Measurements from ENCODE around the gene NKAIN2.
"Not testable (repeated sequence)": the region's sequence is repeated elsewhere in the genome, so short reads cannot be mapped to it uniquely, and the experiment has no call there.

Gene NKAIN2

DNA sequence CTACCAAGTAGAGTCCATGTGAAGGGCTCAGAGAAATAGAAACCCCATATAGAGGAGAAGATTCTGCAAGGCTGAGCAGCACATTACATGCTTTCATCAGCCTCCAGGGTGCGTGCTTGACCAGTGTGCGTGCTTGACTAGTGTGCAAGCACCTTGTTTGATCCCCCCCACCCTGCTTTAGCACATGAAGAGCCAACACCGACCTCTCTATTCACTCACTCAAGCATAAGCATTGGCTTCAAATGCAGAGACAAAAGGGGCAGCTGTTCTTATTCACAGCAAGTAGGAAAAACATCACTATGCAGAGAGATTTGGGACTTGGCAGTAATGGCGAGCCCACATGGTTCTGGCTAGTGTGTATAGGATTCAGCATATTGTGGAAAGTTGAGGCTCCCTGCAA is 879.8 kb downstream of the NKAIN2 start:
- no peaks in the 10 kb centered on the region for H3K27me3 ChIP-seq (ENCODE audit: control insufficient read depth, insufficient read depth, low read length)
- H3K27ac ChIP-seq (ENCODE audit: low read length): no peak overlapping the region
- no peak overlapping the region for H3K9ac ChIP-seq (ENCODE audit: low read length)
- no peaks in the 10 kb centered on the region for H3K9me3 ChIP-seq (ENCODE audit: control insufficient read depth, low read depth, low read length)
- no peak overlapping the region for H3K4me3 ChIP-seq (ENCODE audit: low read length)
- H3K4me1 ChIP-seq (ENCODE audit: control insufficient read depth, low read depth, low read length): peaks cover 10% of the 10 kb centered on the region
- no peaks in the 10 kb centered on the region for H3K36me3 ChIP-seq (ENCODE audit: control insufficient read depth, low read depth, low read length)

DNA sequence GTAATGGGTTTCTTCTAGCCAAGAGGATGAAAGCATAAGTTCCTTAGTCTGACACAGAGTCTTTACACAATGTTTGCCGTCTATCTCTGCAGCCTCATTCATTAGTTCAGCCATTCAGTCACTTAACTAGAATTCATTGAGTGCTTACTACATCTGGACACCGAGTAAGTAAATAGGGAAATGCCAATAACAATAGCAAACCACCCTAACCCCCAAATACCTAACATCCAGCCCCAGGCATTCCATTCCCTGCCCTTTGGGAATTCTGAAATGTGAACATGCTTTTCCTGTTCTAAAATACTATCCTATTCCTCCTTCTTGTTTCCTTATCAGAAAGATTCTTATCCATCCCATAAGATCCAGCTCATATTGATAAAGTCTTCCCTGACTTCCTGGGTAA is 881.0 kb downstream of the NKAIN2 start:
- H3K4me3 ChIP-seq (ENCODE audit: low read length): no peak overlapping the region
- no peaks in the 10 kb centered on the region for H3K9me3 ChIP-seq (ENCODE audit: control insufficient read depth, low read depth, low read length)
- H3K9ac ChIP-seq (ENCODE audit: low read length): no peak overlapping the region
- no peaks in the 10 kb centered on the region for H3K36me3 ChIP-seq (ENCODE audit: control insufficient read depth, low read depth, low read length)
- no peaks in the 10 kb centered on the region for H3K27me3 ChIP-seq (ENCODE audit: control insufficient read depth, insufficient read depth, low read length)
- H3K4me1 ChIP-seq (ENCODE audit: control insufficient read depth, low read depth, low read length): peaks cover 10% of the 10 kb centered on the region
- no peak overlapping the region for H3K27ac ChIP-seq (ENCODE audit: low read length)

DNA sequence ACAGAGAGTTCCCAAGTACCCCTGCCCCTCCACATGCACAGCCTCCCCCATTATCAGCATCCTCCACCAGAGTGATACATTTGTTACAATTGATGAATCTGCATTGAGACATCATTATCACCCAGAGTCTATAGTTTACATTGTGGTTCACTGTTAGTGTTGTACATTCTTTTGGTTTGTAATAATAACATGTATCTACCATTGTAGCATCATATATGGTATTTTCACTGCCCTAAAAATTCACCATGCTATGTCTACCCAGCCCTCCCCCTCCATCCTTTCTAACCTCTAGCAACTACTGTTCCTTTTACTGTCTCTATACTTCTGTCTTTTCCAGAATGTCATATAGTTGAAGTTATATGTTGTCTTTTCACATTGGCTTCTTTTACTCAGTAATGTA is 884.7 kb downstream of the NKAIN2 start:
- H3K27me3 ChIP-seq (ENCODE audit: control insufficient read depth, insufficient read depth, low read length): no peaks in the 10 kb centered on the region
- H3K9ac ChIP-seq (ENCODE audit: low read length): no peak overlapping the region
- no peak overlapping the region for H3K4me3 ChIP-seq (ENCODE audit: low read length)
- no peak overlapping the region for H3K27ac ChIP-seq (ENCODE audit: low read length)
- no peaks in the 10 kb centered on the region for H3K9me3 ChIP-seq (ENCODE audit: control insufficient read depth, low read depth, low read length)
- peaks cover 10% of the 10 kb centered on the region for H3K4me1 ChIP-seq (ENCODE audit: control insufficient read depth, low read depth, low read length)
- H3K36me3 ChIP-seq (ENCODE audit: control insufficient read depth, low read depth, low read length): no peaks in the 10 kb centered on the region

DNA sequence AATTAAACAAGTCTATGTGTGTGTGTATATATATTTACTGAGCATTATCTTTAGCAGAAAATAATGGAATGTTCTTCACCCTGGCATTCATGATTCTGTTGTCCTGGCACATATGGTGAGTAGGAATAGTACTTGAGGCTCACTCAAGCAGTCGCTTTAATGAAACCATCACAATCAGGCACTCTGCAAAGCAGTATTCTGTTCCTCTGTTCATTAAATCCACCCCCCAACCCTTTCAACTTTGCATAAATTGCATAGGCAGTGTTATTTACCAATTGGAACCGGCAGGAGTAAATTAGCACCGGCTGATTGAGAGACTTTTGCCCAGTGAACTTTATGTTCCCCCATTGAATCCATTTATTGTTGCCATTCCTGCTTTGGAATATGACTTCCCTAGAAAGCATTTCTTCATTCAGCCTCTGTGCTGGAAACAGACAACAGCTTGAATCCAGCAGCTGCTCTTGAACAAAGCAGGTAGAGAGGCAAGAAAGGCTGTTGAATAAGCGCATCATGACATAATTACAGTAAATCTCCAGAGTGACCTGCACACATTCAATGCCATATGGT is 890.6 kb downstream of the NKAIN2 start:
- no peaks in the 10 kb centered on the region for H3K36me3 ChIP-seq (ENCODE audit: control insufficient read depth, low read depth, low read length)
- H3K9ac ChIP-seq (ENCODE audit: low read length): no peak overlapping the region
- H3K9me3 ChIP-seq (ENCODE audit: control insufficient read depth, low read depth, low read length): no peaks in the 10 kb centered on the region
- no peak overlapping the region for H3K27ac ChIP-seq (ENCODE audit: low read length)
- H3K27me3 ChIP-seq (ENCODE audit: control insufficient read depth, insufficient read depth, low read length): no peaks in the 10 kb centered on the region
- H3K4me3 ChIP-seq (ENCODE audit: low read length): no peak overlapping the region
- no peaks in the 10 kb centered on the region for H3K4me1 ChIP-seq (ENCODE audit: control insufficient read depth, low read depth, low read length)

DNA sequence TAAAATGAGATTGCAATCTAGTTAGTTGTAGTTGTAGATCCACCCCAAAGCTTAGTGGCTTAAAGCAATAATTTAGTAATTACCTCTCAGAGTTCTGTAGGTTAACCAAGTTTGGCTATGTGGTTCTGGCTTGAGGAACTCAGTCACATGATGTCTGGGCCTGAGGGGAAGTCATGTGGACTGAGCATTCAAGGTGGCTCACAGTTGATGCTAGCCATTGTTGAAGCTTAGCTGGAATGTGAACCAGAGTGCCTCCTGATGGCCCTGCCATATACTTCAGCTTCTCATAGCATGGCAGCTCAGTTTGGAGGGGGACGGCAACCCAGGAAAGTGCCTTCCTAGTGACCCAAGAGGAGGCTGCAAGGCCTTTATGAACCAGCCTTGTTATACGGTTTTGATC is 895.4 kb downstream of the NKAIN2 start:
- no peaks in the 10 kb centered on the region for H3K4me1 ChIP-seq (ENCODE audit: control insufficient read depth, low read depth, low read length)
- H3K4me3 ChIP-seq (ENCODE audit: low read length): no peak overlapping the region
- no peaks in the 10 kb centered on the region for H3K27me3 ChIP-seq (ENCODE audit: control insufficient read depth, insufficient read depth, low read length)
- H3K9me3 ChIP-seq (ENCODE audit: control insufficient read depth, low read depth, low read length): no peaks in the 10 kb centered on the region
- H3K9ac ChIP-seq (ENCODE audit: low read length): no peak overlapping the region
- H3K36me3 ChIP-seq (ENCODE audit: control insufficient read depth, low read depth, low read length): no peaks in the 10 kb centered on the region
- H3K27ac ChIP-seq (ENCODE audit: low read length): no peak overlapping the region

DNA sequence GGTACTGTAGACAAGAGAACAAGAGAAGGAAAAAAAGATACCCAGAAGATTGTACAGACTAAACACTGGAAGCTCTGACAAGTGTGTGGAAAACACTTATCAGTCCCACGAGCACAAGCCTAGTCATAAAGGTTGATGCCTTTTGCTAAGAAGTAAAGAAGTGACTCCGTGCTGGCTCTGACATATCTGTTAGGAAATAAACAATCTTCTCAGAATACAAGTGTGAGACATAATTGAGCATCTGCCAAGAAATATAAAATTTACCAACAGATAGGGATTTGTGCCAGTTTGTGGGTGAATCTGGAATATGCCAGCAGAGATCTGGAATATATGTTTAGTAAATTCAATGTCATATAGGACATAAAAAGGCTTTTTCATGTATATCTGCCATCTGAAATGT is 899.9 kb downstream of the NKAIN2 start:
- Histone ChIP-seq H3K36me3 (ENCODE audit: control insufficient read depth, low read depth, low read length) (no peaks in the 10 kb centered on the region), H3K4me1 (ENCODE audit: control insufficient read depth, low read depth, low read length) (no peaks in the 10 kb centered on the region), H3K27ac (ENCODE audit: low read length) (no peak overlapping the region), H3K9me3 (ENCODE audit: control insufficient read depth, low read depth, low read length) (no peaks in the 10 kb centered on the region), H3K9ac (ENCODE audit: low read length) (no peak overlapping the region), H3K4me3 (ENCODE audit: low read length) (no peak overlapping the region), H3K27me3 (ENCODE audit: control insufficient read depth, insufficient read depth, low read length) (no peaks in the 10 kb centered on the region)

DNA sequence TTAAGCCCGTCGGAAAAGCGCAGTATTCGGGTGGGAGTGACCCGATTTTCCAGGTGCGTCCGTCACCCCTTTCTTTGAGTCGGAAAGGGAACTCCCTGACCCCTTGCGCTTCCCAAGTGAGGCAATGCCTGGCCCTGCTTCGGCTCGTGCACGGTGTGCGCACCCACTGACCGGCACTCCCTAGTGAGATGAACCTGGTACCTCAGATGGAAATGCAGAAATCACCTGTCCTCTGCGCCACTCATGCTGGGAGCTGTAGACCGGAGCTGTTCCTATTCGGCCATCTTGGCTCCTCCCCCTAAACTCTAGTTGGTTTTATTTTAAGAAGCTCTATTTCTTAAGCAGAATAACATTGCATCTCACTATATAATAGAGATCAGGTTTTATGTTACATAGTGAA is 908.9 kb downstream of the NKAIN2 start:
- H3K4me3 ChIP-seq (ENCODE audit: low read length); H3K4me1 ChIP-seq (ENCODE audit: control insufficient read depth, low read depth, low read length); H3K9me3 ChIP-seq (ENCODE audit: control insufficient read depth, low read depth, low read length); H3K36me3 ChIP-seq (ENCODE audit: control insufficient read depth, low read depth, low read length); H3K27me3 ChIP-seq (ENCODE audit: control insufficient read depth, insufficient read depth, low read length); H3K27ac ChIP-seq (ENCODE audit: low read length); H3K9ac ChIP-seq (ENCODE audit: low read length): not testable (repeated sequence)

DNA sequence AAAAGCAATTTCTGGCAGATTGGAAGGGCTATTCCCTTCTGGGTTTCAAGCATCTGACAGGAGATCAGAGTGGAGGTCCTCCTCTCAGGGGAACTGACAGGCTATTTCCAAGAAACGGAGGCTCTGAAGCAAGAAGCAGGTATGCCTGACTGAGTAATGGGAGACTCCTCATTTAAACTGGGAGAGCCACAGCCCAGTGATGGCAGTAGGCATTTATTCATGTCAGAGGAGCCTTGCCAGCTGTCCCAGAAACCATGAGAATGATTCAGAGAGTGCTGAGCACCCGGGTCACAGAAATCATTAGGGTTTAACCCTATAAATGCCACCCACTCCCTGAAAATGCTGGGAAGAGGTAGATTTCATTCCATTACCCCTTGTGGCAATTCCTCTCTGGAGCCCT is 911.1 kb downstream of the NKAIN2 start:
- Histone ChIP-seq H3K27me3 (ENCODE audit: control insufficient read depth, insufficient read depth, low read length) (no peaks in the 10 kb centered on the region), H3K27ac (ENCODE audit: low read length) (no peak overlapping the region), H3K36me3 (ENCODE audit: control insufficient read depth, low read depth, low read length) (no peaks in the 10 kb centered on the region), H3K4me3 (ENCODE audit: low read length) (no peak overlapping the region), H3K9me3 (ENCODE audit: control insufficient read depth, low read depth, low read length) (no peaks in the 10 kb centered on the region), H3K4me1 (ENCODE audit: control insufficient read depth, low read depth, low read length) (no peaks in the 10 kb centered on the region), H3K9ac (ENCODE audit: low read length) (no peak overlapping the region)

DNA sequence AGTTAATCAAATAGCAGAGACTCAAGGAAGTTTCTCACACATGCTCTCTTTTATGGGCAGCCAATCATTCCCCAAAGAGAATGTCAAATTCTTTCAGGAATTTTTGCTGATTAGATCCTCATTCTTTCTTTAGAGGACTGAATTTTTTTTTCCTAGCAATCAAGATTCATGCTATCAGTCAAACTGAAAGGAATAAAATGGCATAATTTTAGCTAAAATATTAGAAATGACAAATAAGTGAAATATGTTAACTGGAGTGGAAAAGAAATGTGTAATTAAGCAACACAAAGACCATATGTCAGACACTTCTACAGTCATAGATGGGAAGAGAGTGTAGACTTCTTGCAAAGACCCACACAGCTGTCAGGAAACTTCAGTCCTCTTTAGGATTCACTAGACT is 916.2 kb downstream of the NKAIN2 start:
- H3K4me1 ChIP-seq (ENCODE audit: control insufficient read depth, low read depth, low read length): no peaks in the 10 kb centered on the region

DNA sequence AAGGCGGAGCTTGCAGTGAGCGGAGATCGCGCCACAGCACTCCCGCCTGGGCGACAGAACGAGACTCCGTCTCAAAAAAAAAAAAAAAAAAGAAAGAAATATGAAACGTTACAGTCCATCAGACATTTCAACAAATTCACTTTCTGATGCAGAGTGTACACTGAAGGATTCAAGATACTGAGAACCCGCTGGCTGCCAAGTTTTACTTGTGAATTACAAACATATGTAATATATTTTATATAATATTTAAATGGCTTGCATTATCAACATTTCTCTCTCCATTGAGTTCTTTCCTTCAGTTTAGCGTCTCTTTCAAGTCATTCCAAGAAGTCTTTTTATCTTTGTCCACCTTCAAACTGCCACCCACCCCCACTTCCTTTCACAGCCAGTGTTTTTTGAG is 917.7 kb downstream of the NKAIN2 start:
- H3K9ac ChIP-seq (ENCODE audit: low read length): no peak overlapping the region
- no peaks in the 10 kb centered on the region for H3K27me3 ChIP-seq (ENCODE audit: control insufficient read depth, insufficient read depth, low read length)
- H3K4me3 ChIP-seq (ENCODE audit: low read length): no peak overlapping the region
- H3K9me3 ChIP-seq (ENCODE audit: control insufficient read depth, low read depth, low read length): no peaks in the 10 kb centered on the region
- no peak overlapping the region for H3K27ac ChIP-seq (ENCODE audit: low read length)
- H3K4me1 ChIP-seq (ENCODE audit: control insufficient read depth, low read depth, low read length): no peaks in the 10 kb centered on the region
- no peaks in the 10 kb centered on the region for H3K36me3 ChIP-seq (ENCODE audit: control insufficient read depth, low read depth, low read length)

More for the DNA sequence above, 916.2 kb downstream of the NKAIN2 start:
- H3K9ac ChIP-seq (ENCODE audit: low read length): no peak overlapping the region
- H3K9me3 ChIP-seq (ENCODE audit: control insufficient read depth, low read depth, low read length): no peaks in the 10 kb centered on the region
- no peaks in the 10 kb centered on the region for H3K36me3 ChIP-seq (ENCODE audit: control insufficient read depth, low read depth, low read length)
- no peaks in the 10 kb centered on the region for H3K27me3 ChIP-seq (ENCODE audit: control insufficient read depth, insufficient read depth, low read length)
- no peak overlapping the region for H3K27ac ChIP-seq (ENCODE audit: low read length)
- H3K4me3 ChIP-seq (ENCODE audit: low read length): no peak overlapping the region

DNA sequence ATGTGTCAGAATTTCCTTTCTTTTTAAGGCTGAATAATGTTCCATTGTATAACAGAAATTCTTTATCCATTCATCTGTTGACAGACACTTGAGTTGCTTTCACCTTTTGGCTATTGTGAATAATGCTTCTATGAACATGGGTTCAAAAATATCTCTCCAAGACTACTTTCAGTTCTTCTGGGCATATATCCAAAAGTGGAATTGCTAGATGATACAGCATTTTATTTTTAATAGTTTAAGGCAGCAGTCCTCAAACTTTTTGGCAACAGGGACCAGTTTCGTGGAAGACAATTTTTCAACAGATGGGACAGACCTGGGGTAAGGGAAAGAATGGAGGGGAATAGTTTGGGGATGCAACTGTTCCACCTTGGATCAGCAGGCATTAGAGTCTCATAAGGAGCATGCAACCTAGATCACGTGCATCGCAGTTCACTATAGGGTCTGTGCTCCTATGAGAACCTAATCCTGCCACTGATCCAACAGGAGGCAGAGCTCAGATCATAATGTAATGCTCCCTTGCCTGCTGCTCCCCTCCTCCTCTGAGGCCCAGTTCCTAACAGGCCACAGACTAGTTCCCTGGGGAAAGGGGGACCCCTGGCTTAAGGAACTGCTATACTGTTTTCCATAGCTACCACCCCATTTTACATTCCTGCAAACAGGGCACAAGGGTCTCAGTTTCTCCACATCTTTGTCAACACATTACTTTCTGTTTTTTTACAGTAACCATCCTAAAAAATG is 918.6 kb downstream of the NKAIN2 start:
- Histone ChIP-seq H3K36me3 (ENCODE audit: control insufficient read depth, low read depth, low read length) (no peaks in the 10 kb centered on the region), H3K9ac (ENCODE audit: low read length) (no peak overlapping the region), H3K27ac (ENCODE audit: low read length) (no peak overlapping the region), H3K27me3 (ENCODE audit: control insufficient read depth, insufficient read depth, low read length) (no peaks in the 10 kb centered on the region), H3K9me3 (ENCODE audit: control insufficient read depth, low read depth, low read length) (no peaks in the 10 kb centered on the region), H3K4me1 (ENCODE audit: control insufficient read depth, low read depth, low read length) (no peaks in the 10 kb centered on the region), H3K4me3 (ENCODE audit: low read length) (no peak overlapping the region)

DNA sequence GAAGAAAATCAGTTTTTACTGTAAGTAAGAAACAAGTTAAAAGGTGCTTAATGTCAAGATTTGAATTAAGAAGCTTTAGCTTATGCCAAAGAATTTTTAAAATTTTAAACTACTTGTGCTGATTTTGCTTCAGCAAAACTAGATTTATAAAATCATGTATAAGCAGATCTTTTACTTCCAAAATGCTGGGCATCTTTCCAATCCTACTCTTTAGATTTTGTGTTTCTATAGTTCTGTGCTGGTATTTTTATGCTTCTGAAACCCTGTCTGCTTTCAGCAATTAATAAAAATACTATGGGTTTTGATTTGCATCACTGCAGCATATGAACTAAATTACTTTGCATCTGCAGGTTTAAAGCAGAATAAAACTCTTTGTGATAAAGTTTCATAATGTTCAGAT is 920.0 kb downstream of the NKAIN2 start:
- no peak overlapping the region for H3K4me3 ChIP-seq (ENCODE audit: low read length)
- no peaks in the 10 kb centered on the region for H3K4me1 ChIP-seq (ENCODE audit: control insufficient read depth, low read depth, low read length)
- H3K27me3 ChIP-seq (ENCODE audit: control insufficient read depth, insufficient read depth, low read length): no peaks in the 10 kb centered on the region
- no peaks in the 10 kb centered on the region for H3K9me3 ChIP-seq (ENCODE audit: control insufficient read depth, low read depth, low read length)
- no peaks in the 10 kb centered on the region for H3K36me3 ChIP-seq (ENCODE audit: control insufficient read depth, low read depth, low read length)
- H3K27ac ChIP-seq (ENCODE audit: low read length): no peak overlapping the region
- no peak overlapping the region for H3K9ac ChIP-seq (ENCODE audit: low read length)
